ENCODE results near the gene ARF4. TPM values are rescaled to one million over a fixed set of nuclear protein-coding genes. Genes with fewer than 3 reads are reported as not detected.

ARF4 gene
- total RNA-seq, 2 experiments from 2014 or later, result 66.6 to 68.8 TPM

DNA sequence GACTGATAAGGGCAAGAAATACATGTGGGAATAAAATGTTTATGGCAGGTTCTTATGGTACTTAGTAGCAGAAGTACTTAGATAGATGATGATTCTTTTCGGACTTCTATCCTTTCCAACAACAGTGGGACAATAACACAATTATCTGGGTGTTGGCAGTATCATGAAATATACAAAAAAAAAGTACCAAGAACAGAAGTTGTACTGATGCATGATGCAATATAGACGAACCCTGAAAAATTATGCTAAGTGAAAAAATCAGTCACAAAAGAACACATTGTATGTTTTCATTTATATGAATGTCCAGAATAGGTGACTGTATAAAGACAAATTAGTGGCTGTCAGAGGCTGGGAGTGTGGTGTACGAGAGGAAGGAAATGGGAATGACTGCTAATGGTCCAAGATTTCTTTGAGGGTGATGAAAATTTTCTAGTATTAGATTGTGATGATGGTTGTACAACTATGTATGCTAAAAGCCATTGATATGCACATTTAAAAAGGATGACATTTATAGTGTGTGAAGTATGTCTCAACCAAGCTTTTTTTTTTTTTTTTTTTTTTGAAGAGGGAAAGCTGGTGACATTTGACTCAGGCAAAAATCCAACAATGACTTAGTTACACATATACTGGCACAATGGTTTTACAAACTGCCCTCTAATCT, 21.0 kb downstream of the ARF4 start:
- peak overlapping the region; percentile 9 for H3K27ac Mint-ChIP-seq
- no peaks in the 10 kb centered on the region for H3K27me3 Mint-ChIP-seq
- no peak overlapping the region for H3K4me3 Mint-ChIP-seq
- ChIA-PET CTCF (no interaction called here), POLR2A (no interaction called here)
- intact Hi-C loops (cut with micrococcal nuclease), result no loop called here
- no peak for DNase-seq
- H3K9me3 Mint-ChIP-seq, result no peaks in the 10 kb centered on the region
- H3K4me1 Mint-ChIP-seq (ENCODE audit: low read depth), result peaks cover 16% of the 10 kb centered on the region
- H3K36me3 Mint-ChIP-seq, result peaks cover 43% of the 10 kb centered on the region

DNA sequence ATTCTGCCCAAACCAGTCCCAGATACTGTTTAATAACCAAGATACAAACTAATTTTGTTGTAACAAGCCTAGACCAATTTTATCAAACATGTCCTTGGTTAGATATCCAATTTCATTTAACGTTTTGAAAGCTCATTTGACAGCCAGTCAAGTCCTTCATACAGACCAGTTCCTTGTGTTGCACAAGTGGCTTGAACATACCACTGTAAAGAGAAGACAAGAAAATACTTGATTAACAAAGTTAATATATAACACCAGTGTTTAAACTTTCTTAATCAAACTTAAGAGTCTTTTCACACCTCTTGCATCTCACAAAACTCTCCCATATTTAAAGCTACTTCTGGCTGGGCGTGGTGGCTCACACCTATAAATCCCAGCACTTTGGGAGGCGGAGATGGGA, 25.0 kb downstream of the ARF4 start:
- CTCF ChIA-PET, result interaction anchor here (1.2 to 1.6 kb wide), 2 partner anchors 16 to 174 kb away, joined by 5 to 6 read pairs; partner anchors contain the start of gene PDE12
- no peak for DNase-seq
- no peaks in the 10 kb centered on the region for H3K27me3 Mint-ChIP-seq
- POLR2A ChIA-PET, result interaction anchor here (0.9 to 1.0 kb wide), 2 partner anchors 16 to 25 kb away, joined by 3 read pairs; partner anchors contain the start of genes ARF4 and PDE12
- no peak overlapping the region for H3K4me3 Mint-ChIP-seq
- H3K36me3 Mint-ChIP-seq, result peaks cover 34% of the 10 kb centered on the region
- intact Hi-C loops (cut with micrococcal nuclease), result no loop called here
- peaks cover 13% of the 10 kb centered on the region for H3K4me1 Mint-ChIP-seq (ENCODE audit: low read depth)
- H3K27ac Mint-ChIP-seq, result no peak overlapping the region
- no peaks in the 10 kb centered on the region for H3K9me3 Mint-ChIP-seq

DNA sequence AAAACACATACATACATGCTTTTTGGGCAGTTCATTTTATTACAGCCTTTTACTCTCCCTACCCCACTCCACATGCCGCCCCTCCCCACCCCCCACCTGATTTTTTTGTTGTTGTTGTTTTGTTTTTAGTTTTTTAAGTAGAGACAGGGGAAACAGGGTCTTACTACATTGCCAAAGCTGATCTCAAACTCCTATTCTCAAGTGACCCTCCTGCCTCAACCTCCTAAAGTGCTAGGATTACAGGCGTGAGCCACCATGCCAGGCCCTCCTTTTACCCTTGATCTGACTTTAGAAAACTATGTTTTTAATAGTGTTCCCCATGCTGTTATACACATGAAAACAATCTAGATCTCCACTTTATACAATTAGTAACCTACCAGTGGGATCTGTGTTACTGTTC, 26.3 kb downstream of the ARF4 start:
- Mint-ChIP-seq H3K9me3 (no peaks in the 10 kb centered on the region), H3K4me1 (ENCODE audit: low read depth) (peaks cover 8% of the 10 kb centered on the region), H3K27ac (no peak overlapping the region), H3K27me3 (no peaks in the 10 kb centered on the region), H3K36me3 (peaks cover 30% of the 10 kb centered on the region), H3K4me3 (no peak overlapping the region)
- DNase-seq, result no peak
- ChIA-PET POLR2A (no interaction called here), CTCF (no interaction called here)
- intact Hi-C loops (cut with micrococcal nuclease), result no loop called here

DNA sequence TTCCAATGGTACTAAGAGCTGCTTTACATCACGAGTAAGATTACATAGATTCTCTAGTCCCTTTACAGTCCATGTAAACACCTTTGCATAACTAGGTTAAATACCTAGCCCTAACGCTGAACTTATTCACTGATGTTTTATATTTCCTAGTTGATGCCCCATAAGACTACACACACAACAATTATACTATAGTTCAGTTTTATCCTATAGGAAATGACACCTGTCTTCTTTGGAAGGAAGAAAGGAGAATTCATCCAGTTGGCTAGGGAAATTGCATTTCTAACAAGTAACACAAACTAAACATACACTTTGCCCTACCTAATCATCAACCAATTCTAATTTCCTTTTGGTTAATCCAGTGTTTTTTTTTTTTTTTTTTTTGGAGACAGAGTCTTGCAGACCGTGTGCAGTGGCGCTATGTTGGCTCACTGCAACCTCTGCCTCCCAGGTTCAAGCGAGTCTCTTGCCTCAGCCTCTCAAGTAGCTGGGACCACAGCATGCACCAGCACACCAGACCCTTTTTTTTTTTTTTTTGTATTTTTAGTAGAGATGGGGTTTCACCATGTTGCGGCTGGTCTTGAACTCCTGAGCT, 27.2 kb downstream of the ARF4 start:
- ChIA-PET POLR2A (interaction anchor here (0.7 kb wide), 1 partner anchor 12 kb away, joined by 4 read pairs; no protein-coding TSS in a partner anchor), CTCF (no interaction called here)
- Mint-ChIP-seq H3K27ac (no peak overlapping the region), H3K9me3 (no peaks in the 10 kb centered on the region), H3K36me3 (peaks cover 26% of the 10 kb centered on the region), H3K27me3 (no peaks in the 10 kb centered on the region), H3K4me3 (no peak overlapping the region), H3K4me1 (ENCODE audit: low read depth) (peaks cover 8% of the 10 kb centered on the region)
- intact Hi-C loops (cut with micrococcal nuclease), result no loop called here
- no peak for DNase-seq

DNA sequence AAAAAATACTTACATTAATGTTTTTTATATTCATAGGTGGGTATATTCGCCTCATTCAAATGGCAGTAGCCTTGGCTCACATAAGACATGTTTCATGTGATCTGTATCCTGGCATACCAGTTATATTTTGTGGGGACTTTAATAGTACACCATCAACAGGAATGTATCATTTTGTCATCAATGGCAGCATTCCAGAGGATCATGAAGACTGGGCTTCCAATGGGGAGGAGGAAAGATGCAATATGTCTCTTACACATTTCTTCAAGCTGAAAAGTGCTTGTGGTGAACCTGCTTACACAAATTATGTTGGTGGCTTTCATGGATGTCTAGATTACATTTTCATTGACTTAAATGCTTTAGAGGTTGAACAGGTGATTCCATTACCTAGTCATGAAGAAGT, 37.6 kb downstream of the ARF4 start:
- Mint-ChIP-seq H3K36me3 (peaks cover 40% of the 10 kb centered on the region), H3K9me3 (no peaks in the 10 kb centered on the region)
- intact Hi-C loops (cut with micrococcal nuclease), result loop anchor here (5.0 kb wide), 1 partner anchor 392 kb away; the partner anchor contains the start of gene IL17RD

DNA sequence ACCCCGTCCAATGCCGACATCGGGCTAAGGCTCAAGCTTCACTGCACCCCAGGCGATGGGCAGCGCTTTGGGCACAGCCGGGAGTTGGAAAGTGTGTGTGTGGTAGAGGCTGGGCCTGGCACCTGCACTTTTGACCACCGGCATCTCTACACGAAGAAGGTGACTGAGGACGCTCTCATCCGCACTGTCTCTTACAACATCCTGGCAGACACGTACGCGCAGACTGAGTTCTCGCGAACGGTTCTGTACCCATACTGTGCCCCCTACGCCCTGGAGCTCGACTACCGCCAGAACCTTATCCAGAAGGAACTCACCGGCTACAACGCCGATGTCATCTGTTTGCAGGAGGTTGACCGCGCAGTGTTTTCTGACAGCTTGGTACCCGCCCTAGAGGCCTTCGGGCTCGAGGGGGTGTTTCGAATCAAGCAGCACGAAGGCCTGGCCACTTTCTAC, 40.0 kb downstream of the ARF4 start:
- Mint-ChIP-seq H3K4me3 (peak overlapping the region; percentile 97), H3K4me1 (ENCODE audit: low read depth) (peaks cover 42% of the 10 kb centered on the region), H3K27ac (peak overlapping the region; percentile 96), H3K9me3 (no peaks in the 10 kb centered on the region), H3K27me3 (no peaks in the 10 kb centered on the region), H3K36me3 (peaks cover 32% of the 10 kb centered on the region)
- ChIA-PET POLR2A (interaction anchor here (1.0 to 3.5 kb wide), 4 partner anchors 15 to 136 kb away, joined by 3 to 44 read pairs (median 10); partner anchors contain the start of genes ARF4 and DENND6A), CTCF (interaction anchor here (1.0 to 3.0 kb wide), 6 partner anchors 9 to 199 kb away, joined by 3 to 24 read pairs (median 6); partner anchors contain the start of genes ARF4 and SLMAP)
- intact Hi-C loops (cut with micrococcal nuclease), result loop anchor here (2.0 to 5.0 kb wide), 4 partner anchors 136 to 390 kb away; partner anchors contain the start of genes APPL1, DENND6A and IL17RD
- DNase-seq, result peak; percentile 65

More for the DNA sequence above, 37.6 kb downstream of the ARF4 start:
- no peak for DNase-seq
- POLR2A ChIA-PET, result interaction anchor here (0.9 kb wide), 1 partner anchor 38 kb away, joined by 3 read pairs; the partner anchor contains the start of gene ARF4
- H3K27ac Mint-ChIP-seq, result peak overlapping the region; percentile 38
- peak overlapping the region; percentile 35 for H3K4me3 Mint-ChIP-seq
- no peaks in the 10 kb centered on the region for H3K27me3 Mint-ChIP-seq
- CTCF ChIA-PET, result interaction anchor here (0.8 kb wide), 1 partner anchor 37 kb away, joined by 3 read pairs; no protein-coding TSS in a partner anchor
- peaks cover 49% of the 10 kb centered on the region for H3K4me1 Mint-ChIP-seq (ENCODE audit: low read depth)

DNA sequence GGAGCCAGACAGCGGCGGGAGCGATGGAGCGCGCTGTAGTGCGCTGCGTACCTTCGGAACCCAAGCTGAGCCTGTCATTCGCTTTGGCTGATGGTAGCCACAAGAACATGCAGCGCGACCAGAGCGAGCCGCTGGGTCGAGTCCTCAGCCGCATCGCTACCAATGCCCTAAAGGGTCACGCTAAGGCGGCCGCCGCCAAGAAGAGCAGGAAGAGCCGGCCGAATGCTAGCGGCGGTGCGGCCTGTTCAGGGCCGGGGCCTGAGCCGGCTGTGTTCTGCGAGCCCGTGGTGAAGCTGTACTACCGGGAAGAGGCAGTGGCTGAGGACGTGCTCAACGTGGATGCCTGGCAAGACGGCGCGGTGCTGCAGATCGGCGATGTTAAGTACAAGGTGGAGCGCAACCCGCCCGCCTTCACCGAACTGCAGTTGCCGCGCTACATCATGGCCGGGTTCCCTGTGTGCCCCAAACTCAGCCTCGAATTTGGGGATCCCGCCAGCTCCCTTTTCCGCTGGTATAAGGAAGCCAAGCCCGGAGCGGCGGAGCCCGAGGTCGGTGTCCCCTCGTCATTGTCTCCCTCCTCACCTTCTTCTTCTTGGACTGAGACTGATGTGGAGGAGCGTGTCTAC, 40.6 kb downstream of the ARF4 start:
- Mint-ChIP-seq H3K4me3 (peak overlapping the region; percentile 97), H3K9me3 (no peaks in the 10 kb centered on the region), H3K4me1 (ENCODE audit: low read depth) (peaks cover 38% of the 10 kb centered on the region), H3K36me3 (peaks cover 32% of the 10 kb centered on the region), H3K27me3 (no peaks in the 10 kb centered on the region), H3K27ac (peak overlapping the region; percentile 96)
- intact Hi-C loops (cut with micrococcal nuclease), result loop anchor here (1.0 to 5.0 kb wide), 6 partner anchors 41 to 389 kb away; partner anchors contain the start of genes APPL1, ARF4, DENND6A and IL17RD
- peak; percentile 45 for DNase-seq
- POLR2A ChIA-PET, result interaction anchor here (0.7 to 3.5 kb wide), 5 partner anchors 16 to 200 kb away, joined by 3 to 44 read pairs (median 4); partner anchors contain the start of genes ARF4, DENND6A and SLMAP
- CTCF ChIA-PET, result interaction anchor here (0.6 to 3.0 kb wide), 9 partner anchors 10 to 386 kb away, joined by 3 to 24 read pairs (median 4); partner anchors contain the start of genes ARF4 and SLMAP

DNA sequence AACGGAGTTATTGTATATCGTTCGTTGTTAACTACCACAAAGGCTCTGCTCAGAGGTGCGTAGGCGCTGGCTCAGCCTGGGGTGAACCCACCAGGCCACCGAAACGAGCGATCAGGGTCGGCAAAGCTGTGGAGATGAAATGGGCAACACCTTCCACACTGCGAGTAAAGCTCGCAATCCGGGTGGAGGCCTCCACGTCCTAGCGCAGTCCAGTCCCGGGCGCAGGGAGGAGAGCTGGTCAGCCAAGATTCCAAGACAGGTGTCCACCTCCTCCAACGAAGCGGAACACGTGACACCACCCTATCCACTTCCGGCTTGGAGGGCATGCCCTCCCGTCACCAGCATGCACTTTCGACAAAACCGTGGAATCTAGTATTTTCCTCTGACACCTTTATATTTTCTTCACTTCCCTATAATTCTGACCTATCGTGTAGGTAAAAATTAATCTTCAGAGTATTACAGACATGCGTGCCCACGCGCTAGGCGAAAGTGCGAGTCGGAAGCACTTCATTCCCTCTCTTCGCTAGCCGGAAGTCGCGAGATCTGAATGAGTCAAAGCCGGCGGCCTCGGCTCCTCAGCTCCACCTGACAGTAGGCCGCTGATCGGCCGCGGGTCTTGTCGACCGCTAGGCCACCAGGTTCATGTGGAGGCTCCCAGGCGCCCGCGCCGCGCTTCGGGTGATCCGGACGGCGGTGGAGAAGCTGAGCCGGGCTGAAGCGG, 41.2 kb downstream of the ARF4 start, which contains the start of gene PDE12:
PDE12 (plus strand) TSS at position 537 of the 721 bp plus-strand sequence; CDS start at position 643, 106 bp downstream.
- H3K36me3 Mint-ChIP-seq, result peaks cover 32% of the 10 kb centered on the region
- peaks cover 34% of the 10 kb centered on the region for H3K4me1 Mint-ChIP-seq (ENCODE audit: low read depth)
- no peaks in the 10 kb centered on the region for H3K9me3 Mint-ChIP-seq
- H3K27me3 Mint-ChIP-seq, result no peaks in the 10 kb centered on the region
- H3K4me3 Mint-ChIP-seq, result peak within 1 kb of the TSS; percentile 97
- POLR2A ChIA-PET, result interaction anchor here (0.5 to 3.5 kb wide), 5 partner anchors 16 to 262 kb away, joined by 3 to 44 read pairs (median 3); partner anchors contain the start of genes ARF4, DENND6A and SLMAP
- peak; percentile 89 for DNase-seq
- peak within 1 kb of the TSS; percentile 96 for H3K27ac Mint-ChIP-seq
- intact Hi-C loops (cut with micrococcal nuclease), result loop anchor here (1.0 to 5.0 kb wide), 6 partner anchors 41 to 389 kb away; partner anchors contain the start of genes APPL1, ARF4, DENND6A and IL17RD
- CTCF ChIA-PET, result interaction anchor here (0.6 to 3.0 kb wide), 10 partner anchors 10 to 387 kb away, joined by 3 to 24 read pairs (median 4); partner anchors contain the start of genes ARF4 and SLMAP

DNA sequence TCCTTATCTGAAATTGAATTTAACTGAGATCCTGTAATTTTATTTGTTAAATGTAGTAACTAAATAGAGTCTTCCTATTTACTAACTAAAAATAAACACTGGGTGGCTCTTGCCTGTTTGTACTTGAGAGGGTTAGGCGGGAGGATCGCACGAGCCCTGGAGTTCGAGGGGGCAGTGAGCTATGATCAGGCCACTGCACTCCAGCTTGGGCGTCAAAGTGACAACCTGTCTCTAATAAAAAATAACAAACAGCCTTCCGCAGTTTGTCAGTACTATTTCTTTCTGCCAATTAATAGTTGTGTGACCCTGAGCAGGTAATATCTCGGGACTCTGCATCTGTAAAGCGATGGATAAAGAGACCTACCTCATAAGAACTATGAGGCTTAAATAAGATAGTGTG, 41.8 kb downstream of the ARF4 start:
- peaks cover 28% of the 10 kb centered on the region for H3K4me1 Mint-ChIP-seq (ENCODE audit: low read depth)
- intact Hi-C loops (cut with micrococcal nuclease), result loop anchor here (5.0 kb wide), 1 partner anchor 388 kb away; the partner anchor contains the start of gene IL17RD
- H3K36me3 Mint-ChIP-seq, result peaks cover 27% of the 10 kb centered on the region
- ChIA-PET CTCF (interaction anchor here (0.8 to 3.0 kb wide), 3 partner anchors 158 to 386 kb away, joined by 3 to 24 read pairs (median 8); partner anchors contain the start of gene SLMAP), POLR2A (interaction anchor here (0.5 to 3.5 kb wide), 3 partner anchors 42 to 262 kb away, joined by 3 to 44 read pairs (median 17); partner anchors contain the start of genes ARF4 and DENND6A)
- peak overlapping the region; percentile 96 for H3K27ac Mint-ChIP-seq
- no peak for DNase-seq
- no peaks in the 10 kb centered on the region for H3K27me3 Mint-ChIP-seq
- peak overlapping the region; percentile 97 for H3K4me3 Mint-ChIP-seq
- H3K9me3 Mint-ChIP-seq, result no peaks in the 10 kb centered on the region

DNA sequence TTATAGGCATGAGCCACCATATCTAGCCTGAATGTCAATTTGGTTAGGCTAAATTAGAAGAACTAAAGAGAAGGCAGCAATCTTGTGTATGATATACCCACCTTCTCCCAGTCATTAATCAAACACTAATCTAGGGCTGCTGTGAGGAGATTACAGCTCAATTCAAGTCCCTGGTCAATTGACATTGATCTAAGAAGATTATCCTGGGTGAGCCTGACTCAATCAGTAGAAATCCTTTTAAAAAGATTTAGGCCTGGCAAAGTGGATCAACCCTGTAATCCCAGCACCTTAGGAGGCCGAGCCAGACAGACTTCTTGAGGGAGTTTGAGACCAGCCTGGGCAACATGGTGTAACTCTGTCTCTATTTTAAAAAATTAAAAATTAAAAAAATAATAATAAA, 50.5 kb downstream of the ARF4 start:
- no peaks in the 10 kb centered on the region for H3K27me3 Mint-ChIP-seq
- POLR2A ChIA-PET, result no interaction called here
- CTCF ChIA-PET, result no interaction called here
- no peak overlapping the region for H3K4me3 Mint-ChIP-seq
- peaks cover 7% of the 10 kb centered on the region for H3K4me1 Mint-ChIP-seq (ENCODE audit: low read depth)
- no peak overlapping the region for H3K27ac Mint-ChIP-seq
- intact Hi-C loops (cut with micrococcal nuclease), result no loop called here
- no peaks in the 10 kb centered on the region for H3K36me3 Mint-ChIP-seq
- no peak for DNase-seq
- no peaks in the 10 kb centered on the region for H3K9me3 Mint-ChIP-seq

Data from activated CD4-positive, alpha-beta memory T cell treated with anti-CD3 and anti-CD28 coated beads for 36 hours (primary cell).